GM12864 (cell line): ENCODE measurements around the gene QRFP.

Experiments used
- DNase-seq: peaks from one replicate; pipeline ENCODE4 v3.0.0-alpha.2; 2011; ENCODE audit warnings: low read depth
- H3K4me3 ChIP-seq: 2 replicates; pipeline ENCODE4 v1.5.1; 2011; ENCODE audit warnings: mild to moderate bottlenecking, low read depth, low read length, control low read depth
- TF ChIP-seq, protein P1 (sequence below): IDR thresholded peaks from 2 replicates; pipeline ENCODE4 v1.5.1; 2011; ENCODE audit warnings: low read depth, mild to moderate bottlenecking, moderate library complexity, low read length, control low read depth, inconsistent platforms; ENCODE audit errors: missing control alignments

QRFP gene

DNA sequence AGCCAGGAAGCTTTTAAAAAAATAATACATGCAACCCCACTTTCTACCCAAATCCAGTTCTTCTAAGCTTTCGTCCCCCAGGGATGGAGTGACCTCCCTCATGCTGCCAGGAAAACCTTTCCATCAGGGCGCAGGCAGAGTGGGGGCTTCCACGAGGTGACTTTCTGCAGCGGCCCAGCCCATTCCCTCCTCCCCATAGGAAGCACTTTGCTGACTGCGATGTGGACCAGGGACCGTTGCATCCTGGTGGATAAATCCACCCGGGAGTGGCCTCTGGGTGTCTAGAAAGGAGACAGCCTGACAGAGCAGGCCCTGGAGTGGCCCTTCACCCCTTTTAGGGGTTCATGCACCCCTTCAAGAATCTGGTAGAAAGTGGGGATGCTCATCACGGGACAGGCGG, 1.6 kb downstream of the QRFP start:
- no peak overlapping the region for H3K4me3 ChIP-seq
- DNase-seq: no peak
- TF ChIP-seq, protein P1, sequence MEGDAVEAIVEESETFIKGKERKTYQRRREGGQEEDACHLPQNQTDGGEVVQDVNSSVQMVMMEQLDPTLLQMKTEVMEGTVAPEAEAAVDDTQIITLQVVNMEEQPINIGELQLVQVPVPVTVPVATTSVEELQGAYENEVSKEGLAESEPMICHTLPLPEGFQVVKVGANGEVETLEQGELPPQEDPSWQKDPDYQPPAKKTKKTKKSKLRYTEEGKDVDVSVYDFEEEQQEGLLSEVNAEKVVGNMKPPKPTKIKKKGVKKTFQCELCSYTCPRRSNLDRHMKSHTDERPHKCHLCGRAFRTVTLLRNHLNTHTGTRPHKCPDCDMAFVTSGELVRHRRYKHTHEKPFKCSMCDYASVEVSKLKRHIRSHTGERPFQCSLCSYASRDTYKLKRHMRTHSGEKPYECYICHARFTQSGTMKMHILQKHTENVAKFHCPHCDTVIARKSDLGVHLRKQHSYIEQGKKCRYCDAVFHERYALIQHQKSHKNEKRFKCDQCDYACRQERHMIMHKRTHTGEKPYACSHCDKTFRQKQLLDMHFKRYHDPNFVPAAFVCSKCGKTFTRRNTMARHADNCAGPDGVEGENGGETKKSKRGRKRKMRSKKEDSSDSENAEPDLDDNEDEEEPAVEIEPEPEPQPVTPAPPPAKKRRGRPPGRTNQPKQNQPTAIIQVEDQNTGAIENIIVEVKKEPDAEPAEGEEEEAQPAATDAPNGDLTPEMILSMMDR: no peak

DNA sequence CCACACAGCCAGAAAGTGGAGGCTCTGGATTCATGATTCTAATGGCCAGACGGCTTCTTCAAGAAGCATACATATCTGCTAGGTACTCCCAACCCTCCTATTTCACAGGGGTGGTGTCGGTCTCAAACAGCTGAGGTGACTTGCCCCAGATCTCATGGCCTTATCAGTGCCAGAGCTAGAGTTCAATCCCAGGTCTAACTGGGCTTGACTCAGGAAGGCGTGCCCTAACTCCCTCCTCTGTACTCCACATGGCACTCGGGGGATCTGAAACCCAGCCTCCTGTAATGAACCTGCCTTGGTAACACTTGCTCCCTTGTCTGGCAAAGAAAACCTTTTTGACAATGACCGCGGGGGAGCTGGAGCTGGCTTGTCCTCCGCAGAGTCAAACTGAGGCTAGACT, 2.1 kb downstream of the QRFP start:
- H3K4me3 ChIP-seq: no peak overlapping the region
- no peak for DNase-seq
- TF ChIP-seq, protein P1: no peak

DNA sequence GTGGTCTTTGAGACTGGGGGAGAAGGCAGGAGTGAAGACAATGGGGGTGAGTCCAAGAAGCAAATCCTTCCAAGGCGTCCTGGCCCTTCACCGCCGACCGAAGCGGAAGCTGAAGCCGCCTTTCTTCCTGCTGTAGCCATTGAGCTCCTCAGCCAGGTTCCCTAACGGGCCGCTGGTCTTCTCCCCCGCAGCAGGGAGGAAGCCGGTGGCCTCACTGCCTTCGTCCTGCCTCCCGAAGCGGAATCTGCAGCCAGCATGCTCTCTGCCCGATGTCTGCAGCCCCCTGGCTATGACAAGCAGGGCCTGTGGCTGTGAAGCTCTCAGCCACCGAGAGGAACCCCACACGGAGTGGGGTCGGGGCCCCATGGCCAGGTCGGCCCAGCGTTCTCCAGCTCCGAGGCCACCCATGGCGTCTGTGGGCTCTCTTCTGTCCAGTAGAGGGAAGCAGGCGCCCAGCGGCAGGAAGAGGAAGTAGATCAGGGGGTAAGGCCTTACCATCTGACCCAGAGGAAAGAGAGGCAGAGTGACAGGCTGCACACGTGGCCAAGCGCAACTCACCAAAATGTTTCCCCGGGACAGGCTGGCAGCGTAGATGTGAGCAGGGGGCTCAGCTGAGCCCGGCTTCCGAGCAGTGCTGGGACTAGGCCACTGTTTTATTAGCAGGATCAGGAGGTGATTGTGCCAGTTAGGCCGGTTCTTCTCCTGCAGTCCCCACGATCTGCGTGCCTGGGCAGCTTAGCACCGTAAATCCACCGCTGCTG, 3.1 kb downstream of the QRFP start:
- TF ChIP-seq, protein P1: no peak

DNA sequence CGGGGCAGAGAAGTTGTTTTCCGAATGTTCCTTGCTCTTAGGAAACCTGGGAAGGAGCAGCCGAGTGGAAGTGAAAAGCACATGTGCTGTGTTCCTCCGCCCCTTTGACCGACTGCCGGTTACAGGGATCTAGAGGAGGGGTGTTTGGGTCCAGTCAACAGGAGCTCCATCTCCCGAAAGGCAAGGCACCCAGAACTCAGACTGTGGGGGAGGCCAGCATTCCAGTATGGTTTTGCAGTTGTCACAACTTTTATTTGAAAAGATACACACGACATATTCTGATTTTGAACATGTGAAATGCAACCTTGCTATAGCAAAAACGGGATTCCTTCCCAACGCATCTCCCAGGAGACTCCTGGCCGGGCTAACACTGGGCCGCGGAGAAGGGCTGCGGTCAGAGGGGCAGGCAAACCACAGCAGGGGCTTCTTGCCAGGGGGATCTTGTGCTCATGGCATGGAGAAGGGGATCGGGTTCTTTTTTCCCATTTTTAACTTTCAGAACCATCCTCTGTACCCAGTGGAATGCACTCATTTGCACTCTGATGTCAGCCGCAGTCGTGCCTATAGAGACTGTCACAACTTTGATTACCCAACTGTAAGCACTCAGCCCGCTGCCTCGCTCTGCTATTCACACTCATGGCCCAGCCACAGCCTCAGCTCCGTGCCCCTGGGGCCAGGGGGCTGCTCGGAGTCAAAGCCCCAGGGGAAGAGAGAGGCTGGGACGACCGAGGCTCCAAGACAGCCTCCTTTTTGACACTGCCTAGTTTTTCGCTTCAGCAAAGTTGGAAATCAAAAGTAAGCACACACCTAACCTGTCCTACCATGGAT, 3.9 kb downstream of the QRFP start:
- no peak for DNase-seq
- no peak overlapping the region for H3K4me3 ChIP-seq
- TF ChIP-seq, protein P1: no peak

More for the DNA sequence above, 3.1 kb downstream of the QRFP start:
- H3K4me3 ChIP-seq: no peak overlapping the region
- DNase-seq: no peak

DNA sequence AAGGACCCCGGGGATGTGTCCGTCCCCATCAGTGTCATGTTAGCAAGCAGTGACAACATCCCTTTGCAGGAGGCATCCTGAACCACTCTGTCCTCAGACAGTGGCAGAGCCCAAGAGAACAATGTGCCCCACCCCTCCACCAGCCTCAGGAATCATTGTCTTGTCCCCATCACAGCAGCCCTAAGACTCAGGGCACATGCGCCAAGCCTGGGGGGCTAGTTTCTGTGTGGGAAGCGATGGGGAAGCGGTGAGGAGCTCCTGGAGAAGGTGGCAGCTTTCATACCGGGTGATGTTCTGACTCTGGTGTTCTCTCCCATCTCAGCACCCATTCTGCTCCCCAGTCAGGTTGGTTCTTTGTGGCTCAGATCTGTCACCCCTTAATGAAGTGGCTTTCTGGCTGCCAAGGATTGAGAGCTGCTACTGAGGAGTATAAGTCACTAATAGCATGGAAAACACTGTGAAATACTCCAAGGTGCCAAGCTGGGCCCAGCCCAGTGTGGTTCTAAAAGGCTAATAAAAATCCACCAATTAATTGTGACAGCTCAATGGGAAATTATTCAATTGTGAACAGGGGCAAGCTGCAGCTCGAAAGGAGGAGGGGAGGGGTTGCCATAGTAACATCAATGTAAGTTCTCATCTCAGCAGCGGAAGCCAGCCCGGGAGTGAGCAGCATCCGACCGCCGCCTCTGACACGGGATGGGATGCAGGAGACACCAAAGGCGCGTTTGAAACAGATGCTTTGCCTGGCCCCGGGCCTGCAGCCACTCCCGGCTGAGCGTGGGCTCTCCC, 4.7 kb downstream of the QRFP start:
- TF ChIP-seq, protein P1: no peak
- H3K4me3 ChIP-seq: no peak overlapping the region
- no peak for DNase-seq

DNA sequence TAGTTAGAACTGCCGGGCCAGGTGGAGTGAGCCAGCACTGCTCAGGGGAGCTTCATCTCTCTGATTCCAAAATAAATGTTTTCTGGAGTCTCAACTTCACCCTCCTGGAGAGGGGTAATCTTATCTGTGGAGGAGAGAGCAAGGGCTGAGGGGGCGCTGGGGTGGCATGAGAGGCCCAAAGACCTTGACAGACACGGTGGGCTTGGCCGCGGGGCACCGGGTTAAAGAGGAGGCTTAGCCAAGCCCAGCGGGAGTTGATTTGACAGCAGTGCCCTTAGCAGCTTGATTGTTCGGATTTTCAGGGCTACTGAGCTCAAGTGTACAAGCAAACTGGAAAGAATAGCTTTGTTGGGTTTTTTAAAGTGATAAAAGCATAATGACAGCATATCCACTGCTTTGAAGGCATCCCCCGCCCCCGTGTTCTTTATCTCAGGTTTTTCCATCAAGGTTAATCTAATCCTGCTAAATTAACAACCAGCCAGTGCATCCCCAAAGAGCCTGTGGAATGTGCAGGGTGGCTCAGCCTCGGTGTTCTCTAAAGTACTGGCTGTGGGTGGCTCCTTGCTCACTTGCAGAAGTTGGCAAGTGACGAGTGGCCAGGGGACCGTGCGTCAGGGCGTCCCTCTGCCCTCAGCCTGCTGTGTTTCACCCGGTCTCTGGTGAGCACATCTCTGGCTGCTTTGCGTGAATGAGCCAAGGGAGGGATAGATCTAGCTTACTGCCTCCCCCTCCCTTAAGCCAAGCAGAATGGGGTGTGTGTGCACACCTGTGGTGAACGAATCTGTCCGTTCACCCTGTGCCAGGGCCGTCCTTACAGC, 5.5 kb downstream of the QRFP start:
- no peak overlapping the region for H3K4me3 ChIP-seq
- DNase-seq: no peak
- TF ChIP-seq, protein P1: no peak
